Kidney capillary endothelial cell (primary cell): ENCODE results near the gene ANGPTL8.

ENCODE experiments used
- DNase-seq: peaks from one replicate; pipeline ENCODE4 v3.0.0-alpha.2; 2018; ENCODE audit warnings: low spot score

The ANGPTL8 gene

GRCh38 chr19:11291415-11291814 lies 52.0 kb downstream of the ANGPTL8 start:
- no peak for DNase-seq
